Measurements from ENCODE around the gene PTPRN2. TPM values are rescaled to one million over a fixed set of nuclear protein-coding genes. Genes with fewer than 3 reads are reported as not detected.

Gene PTPRN2
- total and polyA plus RNA-seq, 9 of the 15 experiments (the other 6 are each of a cell fraction or from before 2014, with no cell fraction given) = not detected

DNA sequence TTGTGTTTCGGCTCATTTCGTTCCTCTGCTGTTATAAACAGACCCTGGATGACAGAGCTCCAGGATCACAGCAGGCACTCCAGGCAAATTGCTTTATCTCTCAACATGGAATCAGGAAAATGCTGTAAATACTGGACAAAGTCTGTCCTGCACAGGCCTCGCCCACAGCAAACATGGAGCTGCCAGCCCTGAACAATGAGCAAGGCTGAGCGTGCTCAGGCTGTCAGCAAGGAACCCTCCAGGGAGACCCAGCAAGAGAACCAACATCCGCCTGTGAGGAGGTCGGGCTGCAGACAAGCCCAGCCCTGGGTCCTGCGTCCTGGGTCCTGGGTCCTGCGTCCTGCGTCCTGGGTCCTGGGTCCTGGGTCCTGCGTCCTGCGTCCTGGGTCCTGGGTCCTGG lies 180.8 kb downstream of the PTPRN2 start (continued):
- TF ChIP-seq, protein P1, sequence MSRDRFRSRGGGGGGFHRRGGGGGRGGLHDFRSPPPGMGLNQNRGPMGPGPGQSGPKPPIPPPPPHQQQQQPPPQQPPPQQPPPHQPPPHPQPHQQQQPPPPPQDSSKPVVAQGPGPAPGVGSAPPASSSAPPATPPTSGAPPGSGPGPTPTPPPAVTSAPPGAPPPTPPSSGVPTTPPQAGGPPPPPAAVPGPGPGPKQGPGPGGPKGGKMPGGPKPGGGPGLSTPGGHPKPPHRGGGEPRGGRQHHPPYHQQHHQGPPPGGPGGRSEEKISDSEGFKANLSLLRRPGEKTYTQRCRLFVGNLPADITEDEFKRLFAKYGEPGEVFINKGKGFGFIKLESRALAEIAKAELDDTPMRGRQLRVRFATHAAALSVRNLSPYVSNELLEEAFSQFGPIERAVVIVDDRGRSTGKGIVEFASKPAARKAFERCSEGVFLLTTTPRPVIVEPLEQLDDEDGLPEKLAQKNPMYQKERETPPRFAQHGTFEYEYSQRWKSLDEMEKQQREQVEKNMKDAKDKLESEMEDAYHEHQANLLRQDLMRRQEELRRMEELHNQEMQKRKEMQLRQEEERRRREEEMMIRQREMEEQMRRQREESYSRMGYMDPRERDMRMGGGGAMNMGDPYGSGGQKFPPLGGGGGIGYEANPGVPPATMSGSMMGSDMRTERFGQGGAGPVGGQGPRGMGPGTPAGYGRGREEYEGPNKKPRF (IDR thresholded peaks at IDR 0.05; ENCODE audit: low read depth, low read length) = no peak
- no peak for TF ChIP-seq CREBBP (IDR thresholded peaks at IDR 0.05; ENCODE audit: low read depth, low read length)
- TF ChIP-seq BHLHE40 (IDR thresholded peaks at IDR 0.05; ENCODE audit: low read length) = no peak
- TF ChIP-seq ESRRA (IDR thresholded peaks at IDR 0.05; ENCODE audit: borderline replicate concordance, low read depth) = no peak
- no peak for TF ChIP-seq KLF16 (IDR thresholded peaks at IDR 0.05)

DNA sequence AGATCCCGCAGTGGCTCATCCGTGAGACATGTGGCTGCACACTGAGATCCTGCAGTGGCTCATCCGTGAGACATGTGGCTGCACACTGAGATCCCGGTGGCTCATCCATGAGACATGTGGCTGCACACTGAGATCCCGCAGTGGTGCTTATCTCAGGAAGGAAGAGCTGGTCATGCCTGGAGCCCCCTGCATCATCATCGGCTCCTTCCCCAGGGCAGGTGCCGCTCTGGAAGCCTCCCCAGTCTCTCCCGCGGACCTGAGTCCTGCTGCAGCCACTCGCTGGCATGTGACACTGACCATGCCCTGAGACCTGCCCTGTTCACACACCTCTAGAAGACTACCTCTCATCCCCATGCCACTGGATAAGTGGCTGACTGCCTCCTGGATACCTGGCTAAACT lies 181.3 kb downstream of the PTPRN2 start:
- H3K4me1 ChIP-seq (replicated peaks in 1 of 2; ENCODE audit: control insufficient read depth in 2 of 2, insufficient read depth in 2 of 2, low read length in 2 of 2) = peaks cover 0 to 4% of the 10 kb centered on the region in 2 experiments; a peak in 1 of 5 replicates
- ChIA-PET CTCF (ENCODE audit: low intra/inter-chr PET ratio) (no interaction called here), POLR2A (no interaction called here)
- H2AFZ ChIP-seq (ENCODE audit: low read depth, low read length) = no peak overlapping the region
- no peaks in the 10 kb centered on the region for H3K9me3 ChIP-seq (replicated peaks; ENCODE audit: control insufficient read depth, insufficient read depth, low read depth, low read length)
- no TSS peak for BruUV-seq (replicated peaks)
- H3K9me1 ChIP-seq (ENCODE audit: control insufficient read depth, insufficient read depth, low read length) = no peaks in the 10 kb centered on the region
- no peaks in the 10 kb centered on the region for H3K36me3 ChIP-seq (ENCODE audit: control insufficient read depth, insufficient read depth, low read length)
- FAIRE-seq (no peak), ATAC-seq (no peak), DNase-seq (ENCODE audit: extremely low read depth in 1 of 4, low spot score in 3 of 4) (no peak)
- no peak overlapping the region for H3K27ac ChIP-seq (ENCODE audit: extremely low read depth, low read depth, low read length)
- H3K79me2 ChIP-seq (ENCODE audit: control insufficient read depth, insufficient read depth, low read length) = no peaks in the 10 kb centered on the region
- intact Hi-C loops (cut with micrococcal nuclease) = no loop called here
- no peak overlapping the region for H3K4me2 ChIP-seq (ENCODE audit: insufficient read depth, low read length)
- in situ Hi-C loops (cut with MboI) = no loop called here
- H3K4me3 ChIP-seq = no peak overlapping the region
- WGBS (ENCODE audit: insufficient coverage, low coverage, missing lambda C conversion rate) = 7% methylated on average over 10 of the region's 10 CpGs
- H3K9ac ChIP-seq (ENCODE audit: insufficient read depth in 1 of 2, low read depth in 2 of 2, low read length in 2 of 2) = no peak overlapping the region
- H4K20me1 ChIP-seq (replicated peaks; ENCODE audit: control insufficient read depth, insufficient read depth, low read length) = peaks cover 7% of the 10 kb centered on the region; the same call in 1 of the 2 replicates
- H3K27me3 ChIP-seq (ENCODE audit: control insufficient read depth in 2 of 2, insufficient read depth in 2 of 2, low read length in 2 of 2) = peaks cover 21 to 66% of the 10 kb centered on the region in 2 experiments; a peak in 4 of 5 replicates
- no peak for TF ChIP-seq CEBPG (CRISPR knock-in tag; IDR thresholded peaks at IDR 0.05)
- no peak for TF ChIP-seq CEBPG (tag; conservative IDR thresholded peaks at IDR 0.05 in 1 of 2, IDR thresholded peaks at IDR 0.05 in 1 of 2)
- TF ChIP-seq RHOXF2B (CRISPR knock-in tag; conservative IDR thresholded peaks at IDR 0.05) = no peak
- no peak for TF ChIP-seq HOXB6 (CRISPR knock-in tag; IDR thresholded peaks at IDR 0.05; ENCODE audit: borderline replicate concordance)
- TF ChIP-seq CHD4 (IDR thresholded peaks at IDR 0.05; ENCODE audit: insufficient read depth, insufficient replicate concordance, low read depth, low read length, poor library complexity, severe bottlenecking) = no peak
- TF ChIP-seq MEF2A (IDR thresholded peaks at IDR 0.05; ENCODE audit: control insufficient read depth, low read depth, low read length) = no peak
- no peak for TF ChIP-seq ZNF436 (CRISPR knock-in tag; IDR thresholded peaks at IDR 0.05)
- TF ChIP-seq, protein P2, sequence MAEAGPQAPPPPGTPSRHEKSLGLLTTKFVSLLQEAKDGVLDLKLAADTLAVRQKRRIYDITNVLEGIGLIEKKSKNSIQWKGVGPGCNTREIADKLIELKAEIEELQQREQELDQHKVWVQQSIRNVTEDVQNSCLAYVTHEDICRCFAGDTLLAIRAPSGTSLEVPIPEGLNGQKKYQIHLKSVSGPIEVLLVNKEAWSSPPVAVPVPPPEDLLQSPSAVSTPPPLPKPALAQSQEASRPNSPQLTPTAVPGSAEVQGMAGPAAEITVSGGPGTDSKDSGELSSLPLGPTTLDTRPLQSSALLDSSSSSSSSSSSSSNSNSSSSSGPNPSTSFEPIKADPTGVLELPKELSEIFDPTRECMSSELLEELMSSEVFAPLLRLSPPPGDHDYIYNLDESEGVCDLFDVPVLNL (CRISPR knock-in tag; IDR thresholded peaks at IDR 0.05; ENCODE audit: low read depth) = no peak
- no peak for TF ChIP-seq KDM5B (IDR thresholded peaks at IDR 0.05; ENCODE audit: insufficient replicate concordance, low read depth, low read length)
- TF ChIP-seq NCOA4 (IDR thresholded peaks at IDR 0.05; ENCODE audit: partially characterized antibody) = no peak
- TF ChIP-seq SMARCC2 (IDR thresholded peaks at IDR 0.05; ENCODE audit: low read depth) = no peak
- no peak for TF ChIP-seq RBM22 (IDR thresholded peaks at IDR 0.05; ENCODE audit: low read depth, low read length, poor library complexity, severe bottlenecking)
- TF ChIP-seq, protein P3, sequence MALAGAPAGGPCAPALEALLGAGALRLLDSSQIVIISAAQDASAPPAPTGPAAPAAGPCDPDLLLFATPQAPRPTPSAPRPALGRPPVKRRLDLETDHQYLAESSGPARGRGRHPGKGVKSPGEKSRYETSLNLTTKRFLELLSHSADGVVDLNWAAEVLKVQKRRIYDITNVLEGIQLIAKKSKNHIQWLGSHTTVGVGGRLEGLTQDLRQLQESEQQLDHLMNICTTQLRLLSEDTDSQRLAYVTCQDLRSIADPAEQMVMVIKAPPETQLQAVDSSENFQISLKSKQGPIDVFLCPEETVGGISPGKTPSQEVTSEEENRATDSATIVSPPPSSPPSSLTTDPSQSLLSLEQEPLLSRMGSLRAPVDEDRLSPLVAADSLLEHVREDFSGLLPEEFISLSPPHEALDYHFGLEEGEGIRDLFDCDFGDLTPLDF (CRISPR knock-in tag; IDR thresholded peaks at IDR 0.05) = no peak
